Liver (tissue), 3 donors: ENCODE measurements around the gene ARSK.

Experiments
- EGR1 ChIP-seq, 2 donors: IDR thresholded peaks; 2 replicates each; pipeline ENCODE4 v1.6.1; 2016 to 2018; ENCODE audit warnings: antibody characterized with exemption in 2 of 2, low read depth in 2 of 2
- HNF4G ChIP-seq: IDR thresholded peaks from 2 replicates; pipeline ENCODE4 v1.6.1; 2016; ENCODE audit warnings: antibody characterized with exemption
- JUND ChIP-seq, 2 donors: IDR thresholded peaks; 2 replicates each; pipeline ENCODE4 v1.6.1; 2016; ENCODE audit warnings: antibody characterized with exemption in 2 of 2
- RAD21 ChIP-seq, 2 donors: IDR thresholded peaks; 2 replicates each; pipeline ENCODE4 v1.6.1; 2016; ENCODE audit warnings: antibody characterized with exemption in 2 of 2, mild to moderate bottlenecking in 2 of 2
- TAF1 ChIP-seq: conservative IDR thresholded peaks from 2 replicates; pipeline ENCODE4 v1.6.1; 2016; ENCODE audit warnings: antibody characterized with exemption, mild to moderate bottlenecking
- TF ChIP-seq, protein P1 (sequence below): fragments of 150-350 bp; IDR thresholded peaks from 2 replicates; pipeline ENCODE4 v1.5.1; 2017; ENCODE audit warnings: improper control_type of control experiment, low read depth, low read length; ENCODE audit not compliant: missing input control
- TF ChIP-seq, protein P2 (sequence below): IDR thresholded peaks from 2 replicates; pipeline ENCODE4 v1.6.1; 2016; ENCODE audit warnings: antibody characterized with exemption, mild to moderate bottlenecking
- TF ChIP-seq, protein P3 (sequence below): IDR thresholded peaks from 2 replicates; pipeline ENCODE4 v1.6.1; 2016; ENCODE audit warnings: antibody characterized with exemption
- donor health status: healthy.
- donor health status: healthy.

DNA sequence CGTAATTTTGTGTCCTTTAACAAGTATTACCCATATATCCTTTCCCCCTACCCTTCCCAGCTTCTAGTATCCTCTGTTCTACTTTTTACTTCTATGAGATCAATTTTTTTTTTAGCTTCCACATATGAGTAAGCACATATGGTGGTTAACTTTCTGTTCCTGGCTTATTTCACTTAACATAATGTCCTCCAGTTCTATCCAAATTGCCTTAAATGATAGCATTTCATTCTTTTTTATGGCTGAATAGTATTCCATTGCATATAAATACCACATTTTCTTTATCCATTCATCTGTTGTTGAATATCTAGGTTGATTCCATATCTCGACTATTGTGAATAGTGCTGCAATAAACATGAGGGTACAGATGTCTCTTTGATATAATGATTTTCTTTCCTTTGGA lies 36.5 kb upstream of the ARSK start:
- TF ChIP-seq, protein P1, sequence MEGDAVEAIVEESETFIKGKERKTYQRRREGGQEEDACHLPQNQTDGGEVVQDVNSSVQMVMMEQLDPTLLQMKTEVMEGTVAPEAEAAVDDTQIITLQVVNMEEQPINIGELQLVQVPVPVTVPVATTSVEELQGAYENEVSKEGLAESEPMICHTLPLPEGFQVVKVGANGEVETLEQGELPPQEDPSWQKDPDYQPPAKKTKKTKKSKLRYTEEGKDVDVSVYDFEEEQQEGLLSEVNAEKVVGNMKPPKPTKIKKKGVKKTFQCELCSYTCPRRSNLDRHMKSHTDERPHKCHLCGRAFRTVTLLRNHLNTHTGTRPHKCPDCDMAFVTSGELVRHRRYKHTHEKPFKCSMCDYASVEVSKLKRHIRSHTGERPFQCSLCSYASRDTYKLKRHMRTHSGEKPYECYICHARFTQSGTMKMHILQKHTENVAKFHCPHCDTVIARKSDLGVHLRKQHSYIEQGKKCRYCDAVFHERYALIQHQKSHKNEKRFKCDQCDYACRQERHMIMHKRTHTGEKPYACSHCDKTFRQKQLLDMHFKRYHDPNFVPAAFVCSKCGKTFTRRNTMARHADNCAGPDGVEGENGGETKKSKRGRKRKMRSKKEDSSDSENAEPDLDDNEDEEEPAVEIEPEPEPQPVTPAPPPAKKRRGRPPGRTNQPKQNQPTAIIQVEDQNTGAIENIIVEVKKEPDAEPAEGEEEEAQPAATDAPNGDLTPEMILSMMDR = no peak
- TF ChIP-seq RAD21 (IDR thresholded peaks at IDR 0.05) (no peak), TAF1 (no peak), JUND (IDR thresholded peaks at IDR 0.05) (no peak), EGR1 (IDR thresholded peaks at IDR 0.05; ENCODE audit: low read depth in 2 of 2) (no peak), HNF4G (no peak)
- TF ChIP-seq, protein P2, sequence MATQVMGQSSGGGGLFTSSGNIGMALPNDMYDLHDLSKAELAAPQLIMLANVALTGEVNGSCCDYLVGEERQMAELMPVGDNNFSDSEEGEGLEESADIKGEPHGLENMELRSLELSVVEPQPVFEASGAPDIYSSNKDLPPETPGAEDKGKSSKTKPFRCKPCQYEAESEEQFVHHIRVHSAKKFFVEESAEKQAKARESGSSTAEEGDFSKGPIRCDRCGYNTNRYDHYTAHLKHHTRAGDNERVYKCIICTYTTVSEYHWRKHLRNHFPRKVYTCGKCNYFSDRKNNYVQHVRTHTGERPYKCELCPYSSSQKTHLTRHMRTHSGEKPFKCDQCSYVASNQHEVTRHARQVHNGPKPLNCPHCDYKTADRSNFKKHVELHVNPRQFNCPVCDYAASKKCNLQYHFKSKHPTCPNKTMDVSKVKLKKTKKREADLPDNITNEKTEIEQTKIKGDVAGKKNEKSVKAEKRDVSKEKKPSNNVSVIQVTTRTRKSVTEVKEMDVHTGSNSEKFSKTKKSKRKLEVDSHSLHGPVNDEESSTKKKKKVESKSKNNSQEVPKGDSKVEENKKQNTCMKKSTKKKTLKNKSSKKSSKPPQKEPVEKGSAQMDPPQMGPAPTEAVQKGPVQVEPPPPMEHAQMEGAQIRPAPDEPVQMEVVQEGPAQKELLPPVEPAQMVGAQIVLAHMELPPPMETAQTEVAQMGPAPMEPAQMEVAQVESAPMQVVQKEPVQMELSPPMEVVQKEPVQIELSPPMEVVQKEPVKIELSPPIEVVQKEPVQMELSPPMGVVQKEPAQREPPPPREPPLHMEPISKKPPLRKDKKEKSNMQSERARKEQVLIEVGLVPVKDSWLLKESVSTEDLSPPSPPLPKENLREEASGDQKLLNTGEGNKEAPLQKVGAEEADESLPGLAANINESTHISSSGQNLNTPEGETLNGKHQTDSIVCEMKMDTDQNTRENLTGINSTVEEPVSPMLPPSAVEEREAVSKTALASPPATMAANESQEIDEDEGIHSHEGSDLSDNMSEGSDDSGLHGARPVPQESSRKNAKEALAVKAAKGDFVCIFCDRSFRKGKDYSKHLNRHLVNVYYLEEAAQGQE = no peak
- TF ChIP-seq, protein P3, sequence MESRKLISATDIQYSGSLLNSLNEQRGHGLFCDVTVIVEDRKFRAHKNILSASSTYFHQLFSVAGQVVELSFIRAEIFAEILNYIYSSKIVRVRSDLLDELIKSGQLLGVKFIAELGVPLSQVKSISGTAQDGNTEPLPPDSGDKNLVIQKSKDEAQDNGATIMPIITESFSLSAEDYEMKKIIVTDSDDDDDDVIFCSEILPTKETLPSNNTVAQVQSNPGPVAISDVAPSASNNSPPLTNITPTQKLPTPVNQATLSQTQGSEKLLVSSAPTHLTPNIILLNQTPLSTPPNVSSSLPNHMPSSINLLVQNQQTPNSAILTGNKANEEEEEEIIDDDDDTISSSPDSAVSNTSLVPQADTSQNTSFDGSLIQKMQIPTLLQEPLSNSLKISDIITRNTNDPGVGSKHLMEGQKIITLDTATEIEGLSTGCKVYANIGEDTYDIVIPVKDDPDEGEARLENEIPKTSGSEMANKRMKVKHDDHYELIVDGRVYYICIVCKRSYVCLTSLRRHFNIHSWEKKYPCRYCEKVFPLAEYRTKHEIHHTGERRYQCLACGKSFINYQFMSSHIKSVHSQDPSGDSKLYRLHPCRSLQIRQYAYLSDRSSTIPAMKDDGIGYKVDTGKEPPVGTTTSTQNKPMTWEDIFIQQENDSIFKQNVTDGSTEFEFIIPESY = no peak
